Inferior parietal cortex (tissue), 1 donor: Measurements from ENCODE around the gene ACER3.

ENCODE experiments used
- DNase-seq: peaks from one replicate; pipeline ENCODE4 v3.0.0-alpha.2; 2016; ENCODE audit errors: extremely low spot score

The ACER3 gene

DNA sequence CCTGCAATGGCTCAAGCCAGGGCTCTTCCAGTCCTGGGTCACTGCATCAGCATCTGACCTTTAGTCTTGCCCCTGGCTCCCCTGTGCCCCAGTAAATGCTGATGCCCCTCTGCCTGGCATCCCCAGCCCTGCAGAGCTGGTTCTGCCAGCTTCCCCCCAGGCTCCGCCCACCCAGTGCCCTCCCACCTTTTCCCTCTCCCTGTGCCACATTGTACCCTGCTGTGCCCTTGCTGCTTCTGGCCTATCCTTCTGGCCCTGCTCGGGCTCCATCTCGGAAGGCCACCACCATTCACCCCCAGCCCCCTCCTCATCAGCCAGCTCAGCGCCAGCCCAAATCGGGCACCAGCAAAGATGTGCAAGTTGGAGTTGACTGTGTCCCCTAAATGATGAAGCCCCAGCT is 213.5 kb downstream of the ACER3 start:
- no peak for DNase-seq

DNA sequence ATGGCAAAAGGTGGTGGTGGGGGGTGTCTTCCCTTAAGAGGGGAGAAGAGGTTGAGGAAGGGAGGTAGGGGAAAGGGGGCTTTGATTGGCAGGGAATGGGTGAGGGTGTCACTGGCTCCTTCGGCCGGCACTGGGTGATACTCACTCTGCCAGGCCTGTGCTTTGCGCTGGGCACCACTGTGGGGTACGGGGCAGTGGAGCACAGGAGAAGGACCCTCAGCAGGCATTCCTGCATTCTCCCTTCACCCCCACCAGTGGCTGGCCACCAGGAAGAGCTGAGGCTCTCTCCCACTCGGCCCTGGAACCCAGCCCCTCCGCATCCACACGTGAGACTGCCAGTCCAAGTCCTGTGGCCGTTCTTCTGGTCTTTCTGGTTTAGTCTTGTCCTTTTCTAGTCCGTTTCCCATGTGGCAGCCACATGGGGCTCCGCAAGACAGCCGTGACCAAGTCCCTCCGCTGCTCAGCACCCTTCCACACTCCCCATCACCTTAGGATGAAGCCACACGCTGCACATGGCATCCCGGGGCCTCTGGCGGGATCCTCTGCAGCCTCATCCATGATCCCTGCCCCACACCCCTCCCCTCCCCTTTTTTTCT is 214.0 kb downstream of the ACER3 start:
- no peak for DNase-seq

GRCh38 chr11:77075425-77075905 is 214.7 kb downstream of the ACER3 start:
- DNase-seq: no peak
